ENCODE results near the gene KIDINS220. TPM values are rescaled to one million over a fixed set of nuclear protein-coding genes. Genes with fewer than 3 reads are reported as not detected.

Gene KIDINS220
- polyA plus RNA-seq, 1 donor from 2014 or later = 329 TPM

DNA sequence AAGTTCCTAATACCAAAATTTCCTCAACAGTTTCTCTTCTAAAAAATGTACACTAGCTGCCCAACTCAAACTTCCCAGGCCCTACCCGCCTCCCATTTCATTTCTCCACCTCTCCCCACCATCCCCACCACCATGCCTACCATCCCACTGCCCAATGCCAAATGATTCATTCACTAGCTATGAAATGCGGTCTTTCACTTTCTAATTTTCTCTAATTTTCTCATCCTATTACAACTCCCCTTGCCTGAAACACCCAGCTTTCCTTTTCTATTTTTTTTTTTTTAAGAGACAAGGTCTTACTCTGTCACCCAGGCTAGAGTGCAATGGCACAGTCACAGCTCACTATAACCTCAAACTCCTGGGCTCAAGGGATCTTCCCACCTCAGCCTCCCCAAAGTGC is 38.4 kb downstream of the KIDINS220 start:
- H3K36me3 ChIP-seq (ENCODE audit: insufficient read depth, low read length) = peaks cover 10% of the 10 kb centered on the region
- no peak for TF ChIP-seq SMC3 (conservative IDR thresholded peaks at IDR 0.05; ENCODE audit: poor library complexity)
- TF ChIP-seq RAD21 (conservative IDR thresholded peaks at IDR 0.05) = no peak
- TF ChIP-seq MXI1 (conservative IDR thresholded peaks at IDR 0.05; ENCODE audit: poor library complexity, severe bottlenecking) = no peak
- TF ChIP-seq, protein P1, sequence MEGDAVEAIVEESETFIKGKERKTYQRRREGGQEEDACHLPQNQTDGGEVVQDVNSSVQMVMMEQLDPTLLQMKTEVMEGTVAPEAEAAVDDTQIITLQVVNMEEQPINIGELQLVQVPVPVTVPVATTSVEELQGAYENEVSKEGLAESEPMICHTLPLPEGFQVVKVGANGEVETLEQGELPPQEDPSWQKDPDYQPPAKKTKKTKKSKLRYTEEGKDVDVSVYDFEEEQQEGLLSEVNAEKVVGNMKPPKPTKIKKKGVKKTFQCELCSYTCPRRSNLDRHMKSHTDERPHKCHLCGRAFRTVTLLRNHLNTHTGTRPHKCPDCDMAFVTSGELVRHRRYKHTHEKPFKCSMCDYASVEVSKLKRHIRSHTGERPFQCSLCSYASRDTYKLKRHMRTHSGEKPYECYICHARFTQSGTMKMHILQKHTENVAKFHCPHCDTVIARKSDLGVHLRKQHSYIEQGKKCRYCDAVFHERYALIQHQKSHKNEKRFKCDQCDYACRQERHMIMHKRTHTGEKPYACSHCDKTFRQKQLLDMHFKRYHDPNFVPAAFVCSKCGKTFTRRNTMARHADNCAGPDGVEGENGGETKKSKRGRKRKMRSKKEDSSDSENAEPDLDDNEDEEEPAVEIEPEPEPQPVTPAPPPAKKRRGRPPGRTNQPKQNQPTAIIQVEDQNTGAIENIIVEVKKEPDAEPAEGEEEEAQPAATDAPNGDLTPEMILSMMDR (IDR thresholded peaks at IDR 0.05; ENCODE audit: poor library complexity, severe bottlenecking) = no peak
- TF ChIP-seq, protein P2, sequence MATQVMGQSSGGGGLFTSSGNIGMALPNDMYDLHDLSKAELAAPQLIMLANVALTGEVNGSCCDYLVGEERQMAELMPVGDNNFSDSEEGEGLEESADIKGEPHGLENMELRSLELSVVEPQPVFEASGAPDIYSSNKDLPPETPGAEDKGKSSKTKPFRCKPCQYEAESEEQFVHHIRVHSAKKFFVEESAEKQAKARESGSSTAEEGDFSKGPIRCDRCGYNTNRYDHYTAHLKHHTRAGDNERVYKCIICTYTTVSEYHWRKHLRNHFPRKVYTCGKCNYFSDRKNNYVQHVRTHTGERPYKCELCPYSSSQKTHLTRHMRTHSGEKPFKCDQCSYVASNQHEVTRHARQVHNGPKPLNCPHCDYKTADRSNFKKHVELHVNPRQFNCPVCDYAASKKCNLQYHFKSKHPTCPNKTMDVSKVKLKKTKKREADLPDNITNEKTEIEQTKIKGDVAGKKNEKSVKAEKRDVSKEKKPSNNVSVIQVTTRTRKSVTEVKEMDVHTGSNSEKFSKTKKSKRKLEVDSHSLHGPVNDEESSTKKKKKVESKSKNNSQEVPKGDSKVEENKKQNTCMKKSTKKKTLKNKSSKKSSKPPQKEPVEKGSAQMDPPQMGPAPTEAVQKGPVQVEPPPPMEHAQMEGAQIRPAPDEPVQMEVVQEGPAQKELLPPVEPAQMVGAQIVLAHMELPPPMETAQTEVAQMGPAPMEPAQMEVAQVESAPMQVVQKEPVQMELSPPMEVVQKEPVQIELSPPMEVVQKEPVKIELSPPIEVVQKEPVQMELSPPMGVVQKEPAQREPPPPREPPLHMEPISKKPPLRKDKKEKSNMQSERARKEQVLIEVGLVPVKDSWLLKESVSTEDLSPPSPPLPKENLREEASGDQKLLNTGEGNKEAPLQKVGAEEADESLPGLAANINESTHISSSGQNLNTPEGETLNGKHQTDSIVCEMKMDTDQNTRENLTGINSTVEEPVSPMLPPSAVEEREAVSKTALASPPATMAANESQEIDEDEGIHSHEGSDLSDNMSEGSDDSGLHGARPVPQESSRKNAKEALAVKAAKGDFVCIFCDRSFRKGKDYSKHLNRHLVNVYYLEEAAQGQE (IDR thresholded peaks at IDR 0.05; ENCODE audit: borderline replicate concordance) = no peak
- no peak for TF ChIP-seq EZH2 (IDR thresholded peaks at IDR 0.05; ENCODE audit: borderline replicate concordance, insufficient read depth, low read length, poor library complexity, severe bottlenecking)
- no peak for TF ChIP-seq POLR2AphosphoS5 (IDR thresholded peaks at IDR 0.05)
- TF ChIP-seq TAF1 (IDR thresholded peaks at IDR 0.05; ENCODE audit: low read depth) = no peak
- no peak for TF ChIP-seq EP300 (conservative IDR thresholded peaks at IDR 0.05; ENCODE audit: poor library complexity, severe bottlenecking)
- no peak overlapping the region for H3K4me3 ChIP-seq (ENCODE audit: low read length)

DNA sequence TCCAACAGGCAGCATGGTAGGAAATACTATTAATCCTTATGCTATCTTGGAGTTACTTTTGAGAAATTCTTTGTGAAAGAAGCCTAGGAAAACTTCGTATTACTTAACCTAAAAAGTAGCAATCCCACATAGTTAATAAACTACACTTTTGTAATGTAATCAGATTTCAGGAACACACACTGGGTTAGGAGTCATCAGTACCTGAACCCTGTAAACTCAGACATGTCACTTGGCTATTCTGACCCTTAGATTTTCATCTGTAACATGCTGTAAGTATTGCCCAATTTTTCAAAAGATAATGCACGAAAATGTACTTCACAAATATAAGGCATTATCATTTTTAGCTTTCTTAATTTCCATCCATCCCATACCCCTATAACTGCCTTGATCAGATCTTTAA is 39.0 kb downstream of the KIDINS220 start:
- Histone ChIP-seq H3K27ac (ENCODE audit: low read length) (no peak overlapping the region), H3K4me2 (ENCODE audit: low read length) (no peak overlapping the region), H4K20me1 (ENCODE audit: insufficient read depth) (peaks cover 10% of the 10 kb centered on the region), H3K9me3 (ENCODE audit: low read length) (no peaks in the 10 kb centered on the region), H3K4me3 (ENCODE audit: low read length) (no peak overlapping the region), H3F3A (ENCODE audit: insufficient read depth, low read length, poor library complexity, severe bottlenecking) (no peaks in the 10 kb centered on the region), H3K36me3 (ENCODE audit: insufficient read depth, low read length) (peaks cover 4% of the 10 kb centered on the region), H3K9ac (ENCODE audit: low read length) (no peak overlapping the region), H3K79me2 (replicated peaks; ENCODE audit: insufficient read depth, low read length) (no peaks in the 10 kb centered on the region), H3K27me3 (ENCODE audit: insufficient read depth, low read depth, low read length) (no peaks in the 10 kb centered on the region), H2AFZ (ENCODE audit: low read depth, low read length) (no peak overlapping the region), H3K9me2 (ENCODE audit: insufficient read depth, low read length) (no peaks in the 10 kb centered on the region)
- TF ChIP-seq, protein P2 (IDR thresholded peaks at IDR 0.05; ENCODE audit: borderline replicate concordance) = no peak
- TF ChIP-seq EZH2 (IDR thresholded peaks at IDR 0.05; ENCODE audit: borderline replicate concordance, insufficient read depth, low read length, poor library complexity, severe bottlenecking) = no peak
- TF ChIP-seq, protein P1 (IDR thresholded peaks at IDR 0.05; ENCODE audit: poor library complexity, severe bottlenecking) = no peak
- no peak for TF ChIP-seq SMC3 (conservative IDR thresholded peaks at IDR 0.05; ENCODE audit: poor library complexity)
- TF ChIP-seq TAF1 (IDR thresholded peaks at IDR 0.05; ENCODE audit: low read depth) = no peak
- TF ChIP-seq EP300 (conservative IDR thresholded peaks at IDR 0.05; ENCODE audit: poor library complexity, severe bottlenecking) = no peak
- TF ChIP-seq MXI1 (conservative IDR thresholded peaks at IDR 0.05; ENCODE audit: poor library complexity, severe bottlenecking) = no peak
- TF ChIP-seq POLR2AphosphoS5 (IDR thresholded peaks at IDR 0.05) = no peak
- no peak for TF ChIP-seq RAD21 (conservative IDR thresholded peaks at IDR 0.05)

More for the DNA sequence above, 38.4 kb downstream of the KIDINS220 start:
- no peaks in the 10 kb centered on the region for H3K9me3 ChIP-seq (ENCODE audit: low read length)
- H3K9me2 ChIP-seq (ENCODE audit: insufficient read depth, low read length) = no peaks in the 10 kb centered on the region
- no peaks in the 10 kb centered on the region for H3K79me2 ChIP-seq (replicated peaks; ENCODE audit: insufficient read depth, low read length)
- H3K27me3 ChIP-seq (ENCODE audit: insufficient read depth, low read depth, low read length) = no peaks in the 10 kb centered on the region
- H3K4me2 ChIP-seq (ENCODE audit: low read length) = no peak overlapping the region
- no peak overlapping the region for H3K27ac ChIP-seq (ENCODE audit: low read length)
- no peak overlapping the region for H3K9ac ChIP-seq (ENCODE audit: low read length)
- no peaks in the 10 kb centered on the region for H3F3A ChIP-seq (ENCODE audit: insufficient read depth, low read length, poor library complexity, severe bottlenecking)
- no peak overlapping the region for H2AFZ ChIP-seq (ENCODE audit: low read depth, low read length)
- H4K20me1 ChIP-seq (ENCODE audit: insufficient read depth) = peaks cover 10% of the 10 kb centered on the region
